ENCODE data around the gene ARF3. TPM values are rescaled to one million over a fixed set of nuclear protein-coding genes. Genes with fewer than 3 reads are reported as not detected.

The ARF3 gene
- total and polyA plus RNA-seq, 9 of the 15 experiments (the other 6 are each of a cell fraction or from before 2014, with no cell fraction given): 5.9 to 170 (median 64.4) TPM

GRCh38 chr12:48996794-48997718 lies 39.8 kb upstream of the ARF3 start (continued):
- TF ChIP-seq REST (IDR thresholded peaks at IDR 0.05; ENCODE audit: borderline replicate concordance): peak; percentile 75
- no peak for TF ChIP-seq REST (CRISPR knock-in tag; IDR thresholded peaks at IDR 0.05; ENCODE audit: low read depth)
- peak; percentile 21 for TF ChIP-seq TAF1 (IDR thresholded peaks at IDR 0.05; ENCODE audit: control insufficient read depth, extremely low read depth, insufficient read depth, low read length, severe bottlenecking)
- peak; percentile 77 for TF ChIP-seq POLR2G (IDR thresholded peaks at IDR 0.05; ENCODE audit: low read depth, low read length)
- no peak for TF ChIP-seq ZNF431 (CRISPR knock-in tag; IDR thresholded peaks at IDR 0.05)
- TF ChIP-seq FOXP4 (CRISPR knock-in tag; IDR thresholded peaks at IDR 0.05; ENCODE audit: borderline replicate concordance): peak; percentile 44; the same call in 1 of the 2 replicates
- peak; percentile 87 for TF ChIP-seq CTCFL (IDR thresholded peaks at IDR 0.05; ENCODE audit: borderline replicate concordance, insufficient read depth, low read depth, low read length, poor library complexity, severe bottlenecking)
- TF ChIP-seq L3MBTL2 (IDR thresholded peaks at IDR 0.05): no peak
- no peak for TF ChIP-seq ZC3H11A (IDR thresholded peaks at IDR 0.05; ENCODE audit: low read depth, low read length)
- TF ChIP-seq USF2 (CRISPR knock-in tag; IDR thresholded peaks at IDR 0.05): no peak

Data from K562 (cell line).